Gastrocnemius medialis (tissue), 4 donors: ENCODE results near the gene TTR. TPM values are rescaled to one million over a fixed set of nuclear protein-coding genes. Genes with fewer than 3 reads are reported as not detected.

ENCODE experiments used
- ATAC-seq, 2 donors: fragments of 150-250 bp; one replicate each; pipeline ENCODE4 v1.9.1; 2016
- DNase-seq, 2 donors: peaks; one replicate each; pipeline ENCODE4 v3.0.0-alpha.2; 2019
- H3K27ac ChIP-seq, 4 donors: fragments of 200-600 bp; sonication (generic); 1 replicate in 1 of 4; 2 replicates in 3 of 4; pipeline ENCODE4 v1.5.1; 2016 to 2018; ENCODE audit warnings: mild to moderate bottlenecking in 2 of 4, moderate library complexity in 1 of 4
- H3K27me3 ChIP-seq, 3 donors: fragments of 200-600 bp; sonication (generic) in 2 of 3; 1 replicate in 1 of 3; 2 replicates in 2 of 3; pipeline versions ENCODE4 v1.5.1 to v1.6.0; 2016 to 2019; ENCODE audit warnings: mild to moderate bottlenecking in 1 of 3, moderate library complexity in 1 of 3
- H3K36me3 ChIP-seq, 2 donors: fragments of 200-600 bp; sonication (generic) in 1 of 2; one replicate each; pipeline ENCODE4 v1.5.1; 2017 to 2018
- H3K4me1 ChIP-seq, 2 donors: fragments of 200-600 bp; sonication (generic) in 1 of 2; one replicate each; pipeline ENCODE4 v1.5.1; 2016 to 2017; ENCODE audit warnings: mild to moderate bottlenecking in 2 of 2
- H3K4me3 ChIP-seq, 4 donors: fragments of 200-600 bp; sonication (generic) in 3 of 4; 1 replicate in 1 of 4; 2 replicates in 3 of 4; pipeline ENCODE4 v1.5.1; 2016 to 2019; ENCODE audit warnings: mild to moderate bottlenecking in 2 of 4
- H3K9me3 ChIP-seq, 3 donors: fragments of 200-600 bp; sonication (generic) in 2 of 3; 1 replicate in 1 of 3; 2 replicates in 2 of 3; pipeline ENCODE4 v1.5.1; 2016 to 2019
- POLR2A ChIP-seq, 2 donors: fragments of 450-650 bp; IDR thresholded peaks; one replicate each; pipeline ENCODE4 v1.6.1; 2017; ENCODE audit warnings: antibody characterized with exemption in 2 of 2, mild to moderate bottlenecking in 2 of 2, moderate library complexity in 2 of 2
- in situ Hi-C, 4 donors: fragments of 200-750 bp; cut with MboI; loops; one replicate each; pipeline versions ENCODE4 v1.15.0 to v1.8.0; 2017; ENCODE audit warnings: low sequenced_read_pairs in 4 of 4
- intact Hi-C: fragments of 100-400 bp; cut with DNase I; formaldehyde crosslinking; loops from one replicate; pipeline ENCODE4 v1.15.1; 2023; ENCODE audit warnings: low total_unique reads
- total RNA-seq, 4 donors: library from RNA; depleted of rRNA; stranded (reverse); fragments of >200 nt; gene quantifications; one replicate each; pipeline versions ENCODE4 v1.1.0 to v1.2.3, GENCODE V29; 2016
- TF ChIP-seq, protein P1 (sequence below), 5 experiments: fragments of 450-650 bp in 3 of 5; fragments of 200-600 bp in 2 of 5; sonication (generic) in 2 of 5; IDR thresholded peaks in 4 of 5; conservative IDR thresholded peaks in 1 of 5; 1 replicate in 4 of 5; 2 replicates in 1 of 5; pipeline ENCODE4 v1.5.1; 2016 to 2019; ENCODE audit warnings: antibody characterized with exemption in 5 of 5, mild to moderate bottlenecking in 3 of 5, moderate library complexity in 3 of 5

The TTR gene
- total RNA-seq, 4 donors from 2014 or later: 1.4 to 4.4 TPM; not detected in 2

DNA sequence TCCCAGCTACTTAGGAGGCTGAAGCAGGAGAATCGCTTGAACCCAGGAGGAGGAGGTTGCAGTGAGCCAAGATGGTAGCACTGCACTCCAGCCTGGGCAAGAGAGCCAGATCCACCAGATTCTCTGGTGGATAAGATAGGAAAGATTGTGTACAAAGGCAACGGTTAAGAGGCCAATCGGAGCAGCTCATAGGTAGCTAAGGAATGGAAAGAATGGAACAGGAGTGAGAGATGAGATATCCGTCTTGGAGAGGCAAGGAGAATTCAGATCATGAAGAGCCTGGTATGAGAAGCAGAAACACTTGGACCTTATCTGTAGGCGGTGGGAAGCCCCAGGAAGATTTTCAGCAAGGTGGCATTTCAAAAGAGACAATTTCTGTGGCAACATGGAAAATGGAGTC lies 27.1 kb downstream of the TTR start:
- intact Hi-C loops (no loop called here), in situ Hi-C loops (no loop called here)
- no peak for TF ChIP-seq POLR2A (IDR thresholded peaks at IDR 0.05)
- TF ChIP-seq, protein P1, sequence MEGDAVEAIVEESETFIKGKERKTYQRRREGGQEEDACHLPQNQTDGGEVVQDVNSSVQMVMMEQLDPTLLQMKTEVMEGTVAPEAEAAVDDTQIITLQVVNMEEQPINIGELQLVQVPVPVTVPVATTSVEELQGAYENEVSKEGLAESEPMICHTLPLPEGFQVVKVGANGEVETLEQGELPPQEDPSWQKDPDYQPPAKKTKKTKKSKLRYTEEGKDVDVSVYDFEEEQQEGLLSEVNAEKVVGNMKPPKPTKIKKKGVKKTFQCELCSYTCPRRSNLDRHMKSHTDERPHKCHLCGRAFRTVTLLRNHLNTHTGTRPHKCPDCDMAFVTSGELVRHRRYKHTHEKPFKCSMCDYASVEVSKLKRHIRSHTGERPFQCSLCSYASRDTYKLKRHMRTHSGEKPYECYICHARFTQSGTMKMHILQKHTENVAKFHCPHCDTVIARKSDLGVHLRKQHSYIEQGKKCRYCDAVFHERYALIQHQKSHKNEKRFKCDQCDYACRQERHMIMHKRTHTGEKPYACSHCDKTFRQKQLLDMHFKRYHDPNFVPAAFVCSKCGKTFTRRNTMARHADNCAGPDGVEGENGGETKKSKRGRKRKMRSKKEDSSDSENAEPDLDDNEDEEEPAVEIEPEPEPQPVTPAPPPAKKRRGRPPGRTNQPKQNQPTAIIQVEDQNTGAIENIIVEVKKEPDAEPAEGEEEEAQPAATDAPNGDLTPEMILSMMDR (IDR thresholded peaks at IDR 0.05 in 4 of 5, conservative IDR thresholded peaks at IDR 0.05 in 1 of 5): no peak
- DNase-seq (no peak), ATAC-seq (no peak)
- no peak overlapping the region for H3K27ac ChIP-seq
- no peaks in the 10 kb centered on the region for H3K9me3 ChIP-seq
- H3K36me3 ChIP-seq: no peaks in the 10 kb centered on the region
- no peak overlapping the region for H3K4me3 ChIP-seq
- no peaks in the 10 kb centered on the region for H3K4me1 ChIP-seq
- no peaks in the 10 kb centered on the region for H3K27me3 ChIP-seq

DNA sequence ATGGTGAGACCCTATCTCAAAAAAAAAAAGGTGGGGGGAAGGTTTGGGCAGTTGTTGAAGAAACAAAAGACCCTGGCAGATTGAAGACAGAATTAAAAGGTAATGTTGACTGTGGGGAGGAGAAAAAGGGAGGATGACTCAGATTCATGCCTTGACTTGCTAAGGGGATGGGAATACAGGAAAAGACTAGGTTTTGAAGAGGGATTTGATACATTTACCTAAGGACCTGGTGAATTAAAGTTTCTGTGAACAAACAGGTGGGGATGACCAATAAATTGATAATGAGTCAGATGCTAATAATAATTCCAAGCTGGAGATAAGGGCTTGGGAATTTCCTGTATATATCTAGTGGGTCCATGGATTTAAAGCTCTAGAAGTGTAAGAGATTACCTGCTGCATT lies 27.6 kb downstream of the TTR start:
- in situ Hi-C loops (no loop called here), intact Hi-C loops (no loop called here)
- no peak overlapping the region for H3K27ac ChIP-seq

DNA sequence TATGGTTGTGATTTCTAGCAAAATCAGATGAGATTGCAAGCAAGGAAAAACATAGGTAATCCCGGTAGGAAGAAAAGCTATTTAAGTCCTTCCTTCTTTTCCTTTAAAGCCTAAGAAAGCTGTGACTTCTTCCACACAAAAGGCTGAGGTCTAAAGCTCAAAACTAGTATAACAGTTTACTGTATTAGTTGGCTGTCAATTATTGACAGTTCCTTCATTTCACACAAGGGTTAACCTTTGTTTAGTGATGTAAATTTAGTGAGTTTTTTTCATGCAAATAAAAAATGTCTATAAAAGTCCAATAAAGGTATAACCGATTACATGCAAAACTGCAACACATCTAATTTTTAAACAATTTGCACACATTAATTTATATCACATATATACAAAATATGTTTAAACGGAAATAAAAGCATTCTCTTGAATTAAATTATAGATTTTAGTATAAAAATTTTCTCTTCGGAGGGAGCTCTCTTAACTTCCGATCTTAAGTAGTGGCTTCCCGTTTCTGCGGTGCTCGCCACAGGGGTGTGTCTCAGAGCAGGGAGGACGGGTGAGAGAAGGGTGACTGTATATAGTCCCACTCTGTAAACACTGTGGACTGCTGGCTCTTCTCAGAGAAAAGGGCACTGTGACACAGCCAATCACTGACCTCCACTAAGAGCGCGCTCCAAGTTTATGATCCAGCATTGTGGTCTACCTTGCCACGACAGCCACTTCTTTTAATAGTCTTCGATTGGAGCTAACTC lies 33.4 kb downstream of the TTR start:
- H3K27ac ChIP-seq: no peak overlapping the region
- no peaks in the 10 kb centered on the region for H3K27me3 ChIP-seq
- H3K36me3 ChIP-seq: no peaks in the 10 kb centered on the region
- DNase-seq: no peak
- H3K9me3 ChIP-seq: no peaks in the 10 kb centered on the region
- intact Hi-C loops: no loop called here
- TF ChIP-seq, protein P1 (IDR thresholded peaks at IDR 0.05 in 4 of 5, conservative IDR thresholded peaks at IDR 0.05 in 1 of 5): no peak
- TF ChIP-seq POLR2A (IDR thresholded peaks at IDR 0.05): no peak
- no peaks in the 10 kb centered on the region for H3K4me1 ChIP-seq
- H3K4me3 ChIP-seq: no peak overlapping the region
- in situ Hi-C loops: no loop called here
- ATAC-seq: no peak

More for the DNA sequence above, 27.6 kb downstream of the TTR start:
- Histone ChIP-seq H3K4me3 (no peak overlapping the region), H3K9me3 (no peaks in the 10 kb centered on the region), H3K4me1 (no peaks in the 10 kb centered on the region), H3K27me3 (no peaks in the 10 kb centered on the region), H3K36me3 (no peaks in the 10 kb centered on the region)
- TF ChIP-seq, protein P1 (IDR thresholded peaks at IDR 0.05 in 4 of 5, conservative IDR thresholded peaks at IDR 0.05 in 1 of 5): no peak
- no peak for TF ChIP-seq POLR2A (IDR thresholded peaks at IDR 0.05)
- DNase-seq: no peak
- no peak for ATAC-seq

DNA sequence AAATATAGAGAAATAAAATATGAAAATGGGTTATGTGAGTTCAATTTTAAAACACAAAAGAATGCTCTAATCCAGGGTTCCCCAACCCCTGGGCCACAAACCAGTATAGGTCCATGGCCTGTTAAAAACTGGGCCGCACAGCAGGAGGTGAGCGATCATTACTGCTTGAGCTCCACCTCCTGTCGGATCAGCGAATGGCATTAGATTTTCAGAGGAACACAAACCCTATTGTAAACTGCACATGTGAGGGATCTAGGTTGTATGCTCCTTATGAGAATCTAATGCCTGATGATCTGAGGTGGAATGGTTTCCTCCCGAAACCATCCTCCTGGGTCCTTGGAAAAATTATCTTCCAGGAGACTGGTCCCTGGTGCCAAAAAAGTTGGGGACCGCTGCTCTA lies 34.7 kb downstream of the TTR start:
- Histone ChIP-seq H3K27me3 (no peaks in the 10 kb centered on the region), H3K36me3 (no peaks in the 10 kb centered on the region), H3K27ac (no peak overlapping the region), H3K4me1 (no peaks in the 10 kb centered on the region), H3K4me3 (no peak overlapping the region), H3K9me3 (no peaks in the 10 kb centered on the region)
- TF ChIP-seq, protein P1 (IDR thresholded peaks at IDR 0.05 in 4 of 5, conservative IDR thresholded peaks at IDR 0.05 in 1 of 5): no peak
- no peak for TF ChIP-seq POLR2A (IDR thresholded peaks at IDR 0.05)
- DNase-seq: no peak
- in situ Hi-C loops (no loop called here), intact Hi-C loops (no loop called here)
- no peak for ATAC-seq

DNA sequence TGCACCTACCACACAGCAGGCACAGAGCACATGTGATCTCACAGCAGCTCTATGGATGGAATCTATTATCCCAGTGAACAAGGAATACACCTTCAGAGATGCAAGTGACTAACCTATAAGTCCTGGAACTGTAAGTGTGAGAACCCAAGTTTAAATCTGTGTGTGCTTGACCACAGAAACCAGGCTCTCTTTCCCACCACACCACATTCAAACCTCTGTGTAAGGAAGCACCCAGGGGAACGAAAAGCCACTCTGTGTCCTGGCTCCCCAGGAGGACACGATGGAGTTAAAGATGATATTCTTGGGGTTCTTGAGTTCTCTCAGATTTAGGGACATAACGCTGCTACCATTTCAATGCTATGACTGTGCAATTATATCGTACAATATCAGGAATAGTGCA lies 38.9 kb downstream of the TTR start:
- no peaks in the 10 kb centered on the region for H3K27me3 ChIP-seq
- H3K9me3 ChIP-seq: no peaks in the 10 kb centered on the region
- ATAC-seq: no peak
- no peaks in the 10 kb centered on the region for H3K36me3 ChIP-seq
- no peak overlapping the region for H3K4me3 ChIP-seq
- no peak for DNase-seq
- H3K4me1 ChIP-seq: no peaks in the 10 kb centered on the region
- intact Hi-C loops (no loop called here), in situ Hi-C loops (no loop called here)
- H3K27ac ChIP-seq: no peak overlapping the region
- TF ChIP-seq, protein P1 (IDR thresholded peaks at IDR 0.05 in 4 of 5, conservative IDR thresholded peaks at IDR 0.05 in 1 of 5): no peak
- no peak for TF ChIP-seq POLR2A (IDR thresholded peaks at IDR 0.05)
